HG02610 (cell line): Measurements from ENCODE around the gene USH2A.
A peak's percentile ranks its signal among the peaks of the same experiment; 100 is the strongest.

Experiments used
- ATAC-seq: cut with Tn5 transposase; IDR thresholded peaks from one replicate; pipeline ENCODE4 v1.9.1; 2021; ENCODE audit warnings: mild to moderate bottlenecking, moderate library complexity; ENCODE audit not compliant: unreplicated experiment

USH2A gene

DNA sequence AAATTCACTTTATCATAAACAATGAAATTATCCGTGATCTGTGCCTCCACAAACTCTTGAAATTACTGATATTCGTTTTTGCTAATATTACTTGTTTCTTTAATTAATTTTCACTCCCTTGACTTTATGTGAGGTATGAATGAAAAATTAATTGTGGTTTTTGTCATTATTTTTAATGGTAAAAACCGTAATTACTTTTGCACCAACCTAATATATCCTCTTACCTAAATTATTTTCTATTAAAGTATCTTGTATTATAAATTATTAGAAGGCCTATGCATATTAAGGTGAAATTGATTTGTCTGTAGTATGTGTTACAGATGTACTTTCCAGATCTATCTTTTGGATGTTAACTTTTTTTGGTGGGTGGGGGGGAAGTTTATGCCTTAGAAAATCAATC is 540.2 kb downstream of the USH2A start:
- no peak for ATAC-seq

- peak; percentile 55 for ATAC-seq
These were observed 544.4 kb downstream of the USH2A start for GRCh38 chr1:215878843-215879242.

DNA sequence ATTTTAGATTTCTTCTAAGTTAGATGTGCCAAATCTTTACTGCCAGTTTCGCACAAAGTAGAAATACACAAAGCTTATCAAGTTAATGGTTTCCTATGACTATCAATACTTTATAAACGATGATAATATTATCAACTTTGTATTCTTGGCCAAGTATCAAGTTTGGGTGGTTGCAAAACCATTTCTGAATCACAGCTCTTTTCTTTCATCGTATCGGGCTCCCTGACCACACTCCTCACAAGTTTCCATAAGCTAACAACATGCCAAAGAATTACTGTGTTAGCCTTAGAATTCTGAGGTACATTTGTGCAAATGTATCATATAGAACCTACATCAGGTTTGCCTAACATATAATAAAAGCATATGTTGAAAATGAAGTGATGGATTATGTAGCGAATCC is 545.1 kb downstream of the USH2A start:
- no peak for ATAC-seq

DNA sequence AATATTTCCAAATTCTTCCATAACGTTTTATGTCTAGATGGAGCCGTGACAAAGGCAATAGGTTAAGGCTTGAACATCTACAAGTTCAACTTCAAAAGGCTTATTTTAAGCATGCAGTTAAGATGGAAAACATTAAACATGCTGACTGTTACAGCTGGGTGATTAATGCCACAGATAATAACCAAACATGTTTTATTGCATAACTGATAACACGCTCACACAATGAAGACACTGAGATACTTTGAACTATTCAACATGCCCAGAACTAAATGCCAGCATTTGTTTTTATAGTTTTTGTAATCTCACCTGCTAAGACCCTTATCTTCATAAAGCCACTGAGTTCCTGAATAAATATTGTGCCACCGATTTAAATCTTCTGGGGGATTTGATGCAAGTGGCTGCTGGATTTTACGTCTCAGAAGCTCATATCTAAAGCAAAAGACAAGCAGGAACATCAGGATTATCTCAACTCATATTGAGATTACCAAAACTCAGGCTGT is 545.7 kb downstream of the USH2A start:
- no peak for ATAC-seq

DNA sequence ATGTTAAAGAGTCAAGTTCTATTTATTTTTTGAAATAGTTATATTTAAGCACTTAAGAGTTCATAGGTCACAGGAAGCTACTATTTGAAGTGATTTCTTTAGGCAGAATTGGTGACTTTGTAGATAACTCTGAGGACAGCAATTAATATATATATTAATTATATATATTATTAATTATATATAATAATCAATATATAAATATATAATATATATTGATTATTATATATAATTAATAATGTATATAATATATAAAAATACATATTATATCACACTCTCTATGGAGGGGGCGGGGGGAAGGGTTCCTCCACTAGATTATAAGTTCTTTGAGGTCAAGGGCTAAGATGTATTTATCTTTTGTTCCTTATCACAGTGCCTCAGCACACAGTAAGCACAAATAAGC is 547.5 kb downstream of the USH2A start:
- no peak for ATAC-seq

GRCh38 chr1:215875236-215875635 is 548.0 kb downstream of the USH2A start:
- no peak for ATAC-seq

- ATAC-seq, result no peak
These were observed 550.6 kb downstream of the USH2A start for GRCh38 chr1:215872658-215873057.

DNA sequence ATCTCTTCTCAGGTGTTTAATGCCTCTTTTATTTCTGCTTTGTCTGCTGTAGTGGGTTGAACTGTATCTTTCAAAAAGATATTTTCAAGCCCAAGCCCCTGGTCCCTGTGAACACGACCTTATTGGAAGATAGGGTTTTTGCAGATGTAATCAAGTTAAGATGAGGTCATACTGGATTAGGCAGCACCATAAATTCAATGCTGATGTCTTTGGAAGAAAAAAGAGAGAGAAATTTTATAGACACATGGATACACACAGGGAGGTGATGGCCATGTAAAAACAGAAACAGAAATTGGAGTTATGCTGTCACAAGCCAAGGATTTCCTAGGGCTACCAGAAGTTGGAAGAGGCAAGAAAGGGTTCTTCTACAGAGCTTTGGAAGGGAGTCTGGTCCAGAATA is 554.7 kb downstream of the USH2A start:
- ATAC-seq, result no peak

GRCh38 chr1:215865060-215865459 is 558.2 kb downstream of the USH2A start:
- ATAC-seq, result no peak

DNA sequence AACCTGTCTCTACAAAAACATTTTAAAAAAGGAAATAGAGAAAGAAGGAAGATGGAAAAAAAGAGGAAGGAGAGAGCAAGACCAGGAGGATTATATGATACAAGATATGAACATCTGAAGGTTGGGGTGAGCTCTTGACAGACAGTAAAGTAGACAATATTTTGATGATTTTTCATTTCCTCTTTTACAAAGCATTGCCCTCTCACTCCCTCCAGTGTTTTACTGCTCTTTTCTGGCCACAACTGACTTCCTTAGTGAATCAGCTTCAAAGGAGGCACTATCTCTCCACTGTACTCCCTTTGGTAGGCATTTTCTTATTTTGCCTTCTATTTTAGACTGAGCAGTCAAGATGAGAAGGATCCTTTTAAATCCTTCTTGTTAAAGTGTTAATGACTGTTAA is 559.5 kb downstream of the USH2A start:
- no peak for ATAC-seq

DNA sequence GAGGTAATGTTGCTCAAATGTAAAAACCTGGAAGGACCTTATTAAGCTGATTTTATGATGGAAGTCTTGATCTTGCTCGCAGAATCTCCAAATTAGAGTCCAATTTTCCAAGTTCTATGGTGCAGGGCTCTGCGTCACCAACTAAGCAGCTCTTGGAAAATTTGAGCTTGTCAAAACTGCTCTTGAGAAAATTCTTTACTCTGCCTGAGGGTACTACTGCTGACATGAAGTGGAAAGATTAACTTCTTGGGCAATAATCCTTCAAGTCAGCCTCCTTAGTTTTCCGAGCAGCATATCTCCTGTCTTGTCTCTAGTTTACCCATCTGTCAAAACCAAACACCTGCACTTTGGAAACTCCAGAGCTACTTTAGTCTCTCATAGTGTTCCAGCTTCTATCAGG is 562.4 kb downstream of the USH2A start:
- no peak for ATAC-seq

DNA sequence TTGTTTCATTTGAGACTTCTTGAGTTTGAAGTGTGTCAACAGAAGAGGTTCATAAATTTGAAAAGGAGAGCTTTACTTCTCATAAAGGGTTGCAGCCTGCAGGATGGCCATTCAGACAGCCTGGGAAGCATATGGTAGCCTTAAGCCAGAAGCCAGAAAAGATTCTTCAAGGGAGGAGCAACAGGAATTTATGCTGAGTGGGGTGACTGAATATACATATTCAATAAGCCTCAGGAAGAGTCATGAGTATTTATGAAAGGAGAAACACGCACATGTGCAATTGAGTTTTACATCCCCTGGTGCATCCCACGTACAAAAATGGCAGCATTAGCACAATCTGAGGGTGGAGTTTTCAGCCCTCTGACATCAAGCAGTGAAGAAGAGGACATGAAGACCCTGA is 565.9 kb downstream of the USH2A start:
- ATAC-seq, result no peak

DNA sequence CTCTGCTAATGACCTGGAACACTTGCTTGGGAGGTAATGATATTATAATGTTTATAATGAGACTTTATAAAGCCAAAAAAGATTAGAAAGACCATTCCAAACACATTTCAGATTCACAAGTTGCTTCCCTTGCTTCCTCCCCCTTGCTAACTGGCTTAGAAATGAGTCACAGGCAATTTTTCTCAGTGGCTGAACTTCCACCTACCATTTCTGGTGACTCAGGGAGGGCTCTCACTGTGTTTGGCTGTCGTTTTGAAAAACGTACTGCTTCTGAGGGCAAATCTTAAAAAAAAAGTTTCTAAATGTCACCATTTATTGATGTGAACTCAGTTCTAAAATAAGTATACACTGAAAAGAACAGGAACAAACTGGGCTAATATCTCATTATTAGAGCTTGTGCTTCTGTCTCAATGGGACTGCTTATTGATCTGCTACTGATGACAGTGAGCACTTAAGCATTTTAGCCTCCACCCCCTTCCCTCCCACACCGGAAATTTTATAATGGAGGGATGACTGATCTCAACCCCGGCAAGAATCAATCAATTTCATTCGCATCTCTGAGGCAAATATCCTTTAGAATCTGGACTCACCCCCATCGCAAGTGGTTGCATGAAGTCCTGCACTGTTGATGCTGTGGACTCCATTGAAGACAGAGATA is 577.9 kb downstream of the USH2A start:
- no peak for ATAC-seq

GRCh38 chr1:215844777-215845176 is 578.5 kb downstream of the USH2A start:
- ATAC-seq, result no peak

- no peak for ATAC-seq
These were observed 579.0 kb downstream of the USH2A start for GRCh38 chr1:215844266-215844665.

- no peak for ATAC-seq
These were observed 580.3 kb downstream of the USH2A start for GRCh38 chr1:215842905-215843304.

DNA sequence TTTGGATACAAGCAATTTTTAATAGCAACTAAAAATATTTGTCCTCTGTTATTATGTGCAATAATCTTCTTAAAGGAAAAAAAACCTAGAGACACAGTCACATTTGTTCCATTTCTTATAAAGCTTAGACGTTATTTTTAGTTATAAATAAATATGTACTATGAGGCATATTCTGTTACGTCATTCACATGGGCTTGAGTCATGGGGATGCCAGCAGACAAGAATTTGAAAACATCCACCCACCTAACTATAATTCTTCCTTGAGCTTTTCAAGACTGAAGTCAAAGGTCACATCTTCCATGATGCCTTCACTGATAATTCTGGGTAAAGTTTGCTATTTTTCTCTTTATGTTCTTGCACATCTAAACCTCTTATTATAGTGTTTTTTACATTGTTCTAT is 587.3 kb downstream of the USH2A start:
- ATAC-seq, result no peak

DNA sequence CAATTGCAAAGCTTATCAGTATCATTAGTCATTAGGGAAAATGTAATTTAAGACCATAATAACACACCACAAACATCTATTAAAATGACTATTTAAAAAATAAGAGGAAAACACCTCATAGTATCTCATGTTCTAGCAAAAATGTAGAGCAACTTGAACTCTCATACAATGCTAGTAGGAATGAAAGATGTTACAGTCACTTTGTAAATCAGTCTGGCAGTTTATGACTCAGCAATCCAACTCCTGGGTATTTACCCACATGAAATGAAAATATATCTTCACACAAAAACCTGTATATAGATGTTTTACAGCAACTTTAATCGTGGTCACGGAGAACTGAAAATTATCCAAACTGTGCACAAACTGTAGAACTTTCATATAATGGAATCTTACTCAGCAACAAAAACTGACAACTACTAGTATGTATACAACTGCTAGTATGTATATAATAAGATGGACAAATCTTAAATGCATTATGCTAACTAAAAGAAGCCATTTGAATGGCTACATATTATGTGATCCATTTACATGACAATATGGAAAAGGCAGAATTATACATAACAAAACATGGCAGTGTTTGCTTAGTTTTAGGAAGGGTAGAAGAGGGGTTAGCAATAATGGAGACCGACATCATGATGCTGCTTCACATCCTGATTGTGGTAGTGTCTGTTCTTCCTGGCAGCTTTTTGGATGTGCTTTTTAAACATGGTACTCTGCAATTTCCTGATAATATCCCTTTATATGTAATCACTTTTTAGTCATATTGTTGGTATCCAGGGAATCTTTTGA is 589.1 kb downstream of the USH2A start:
- ATAC-seq, result peak; percentile 48

GRCh38 chr1:215830226-215830810 is 592.9 kb downstream of the USH2A start:
- no peak for ATAC-seq

- ATAC-seq, result no peak
These were observed 598.2 kb downstream of the USH2A start for GRCh38 chr1:215825056-215825455.

DNA sequence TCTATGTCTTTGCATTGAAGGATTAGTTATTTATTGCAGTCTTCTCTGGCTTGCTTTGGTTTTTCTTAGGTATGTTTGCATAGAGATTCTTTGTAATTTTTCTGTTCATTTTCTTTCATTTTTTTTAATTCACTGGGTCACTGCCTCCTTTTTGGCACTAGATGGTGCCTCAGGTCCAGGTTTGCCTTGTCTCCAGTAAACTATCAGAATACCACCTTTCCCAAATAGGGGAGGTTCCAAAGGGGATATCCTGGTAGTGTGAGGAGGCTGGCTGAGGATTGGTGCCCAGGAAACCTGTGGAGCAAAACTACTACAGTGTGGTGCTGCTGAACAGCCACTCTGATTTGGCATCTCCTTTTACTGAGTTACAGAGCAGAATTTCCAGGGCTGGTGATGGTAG is 599.0 kb downstream of the USH2A start:
- ATAC-seq, result no peak

DNA sequence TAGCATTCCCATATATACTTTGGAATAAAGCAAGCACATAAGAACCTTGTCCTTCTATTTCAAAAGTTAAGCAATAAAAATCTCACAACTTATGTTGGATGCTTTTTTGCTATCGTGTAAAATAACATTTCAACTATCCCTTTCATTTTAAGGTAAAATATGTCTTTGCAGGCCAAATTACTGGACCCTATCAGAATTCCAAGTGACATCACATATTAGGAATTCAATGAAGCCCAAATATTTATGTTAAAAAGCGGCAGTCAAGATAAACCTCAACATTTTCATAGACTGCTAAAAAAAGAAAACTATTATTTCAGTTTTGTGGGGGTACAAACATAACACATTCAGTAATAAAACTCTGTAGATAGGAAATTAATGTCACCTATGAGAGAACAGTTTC is 604.1 kb downstream of the USH2A start:
- no peak for ATAC-seq
